Neuronal stem cell (in vitro differentiated cells): ENCODE results near the gene S1PR3.

Experiments
- DNase-seq: peaks from one replicate; pipeline ENCODE4 v3.0.0-alpha.2; 2013; ENCODE audit warnings: low spot score
- H2AFZ ChIP-seq: one replicate; pipeline ENCODE4 v1.6.1; 2013; ENCODE audit warnings: mild to moderate bottlenecking, low read length, inconsistent platforms
- H2AK5ac ChIP-seq: 2 replicates; pipeline ENCODE4 v1.6.1; 2013; ENCODE audit warnings: low read depth, mild to moderate bottlenecking, inconsistent platforms, low read length, moderate library complexity, mixed read lengths
- H2BK120ac ChIP-seq: 2 replicates; pipeline ENCODE4 v1.6.1; 2013; ENCODE audit warnings: low read depth, mild to moderate bottlenecking, inconsistent platforms, low read length, moderate library complexity, mixed read lengths
- H2BK12ac ChIP-seq: one replicate; pipeline ENCODE4 v1.6.1; 2013; ENCODE audit warnings: low read length, inconsistent platforms
- H2BK15ac ChIP-seq: 2 replicates; pipeline ENCODE4 v1.6.1; 2013; ENCODE audit warnings: mild to moderate bottlenecking, low read length, inconsistent platforms, mixed read lengths
- H2BK5ac ChIP-seq: one replicate; pipeline ENCODE4 v1.6.1; 2013; ENCODE audit warnings: inconsistent platforms, mild to moderate bottlenecking, low read length, moderate library complexity
- H3K14ac ChIP-seq: one replicate; pipeline ENCODE4 v1.6.1; 2013; ENCODE audit warnings: low read length, inconsistent platforms
- H3K18ac ChIP-seq: 2 replicates; pipeline ENCODE4 v1.6.1; 2013; ENCODE audit warnings: low read length, inconsistent platforms
- H3K23ac ChIP-seq: 2 replicates; pipeline ENCODE4 v1.6.1; 2013; ENCODE audit warnings: low read depth, mild to moderate bottlenecking, mixed read lengths, low read length, inconsistent platforms; ENCODE audit not compliant: poor library complexity
- H3K27ac ChIP-seq: replicated peaks from 3 replicates; pipeline ENCODE4 v1.5.1; 2013; ENCODE audit warnings: low read length, inconsistent platforms
- H3K27me3 ChIP-seq, 3 experiments: 2 replicates each; pipeline ENCODE4 v1.6.1; 2013; ENCODE audit warnings: low read length in 3 of 3, mild to moderate bottlenecking in 2 of 3, inconsistent platforms in 1 of 3, low read depth in 1 of 3, mixed read lengths in 1 of 3, moderate library complexity in 1 of 3; ENCODE audit not compliant: control insufficient read depth in 3 of 3, insufficient read depth in 3 of 3
- H3K36me3 ChIP-seq, 2 donors: replicated peaks in 1 of 2; 2 replicates each; pipeline ENCODE4 v1.6.1; 2013; ENCODE audit warnings: low read length in 2 of 2; ENCODE audit not compliant: control insufficient read depth in 2 of 2, insufficient read depth in 2 of 2
- H3K4ac ChIP-seq: 2 replicates; pipeline ENCODE4 v1.6.1; 2013; ENCODE audit warnings: inconsistent platforms, mild to moderate bottlenecking, low read length, moderate library complexity
- H3K4me1 ChIP-seq, 2 donors: 1 replicate in 1 of 2; 2 replicates in 1 of 2; pipeline ENCODE4 v1.6.1; 2013; ENCODE audit warnings: low read length in 2 of 2, low read depth in 1 of 2; ENCODE audit not compliant: control insufficient read depth in 2 of 2, insufficient read depth in 1 of 2
- H3K4me2 ChIP-seq: one replicate; pipeline ENCODE4 v1.6.1; 2013; ENCODE audit warnings: mild to moderate bottlenecking, low read length, inconsistent platforms; ENCODE audit not compliant: insufficient read depth, poor library complexity, severe bottlenecking
- H3K4me3 ChIP-seq, 2 donors: 2 replicates each; pipeline ENCODE4 v1.5.1; 2013; ENCODE audit warnings: low read length in 2 of 2, mild to moderate bottlenecking in 2 of 2, inconsistent platforms in 1 of 2, moderate library complexity in 1 of 2
- H3K79me1 ChIP-seq: one replicate; pipeline ENCODE4 v1.6.1; 2013; ENCODE audit warnings: low read depth, mild to moderate bottlenecking, inconsistent platforms, low read length, moderate library complexity
- H3K9ac ChIP-seq: one replicate; pipeline ENCODE4 v1.6.1; 2013; ENCODE audit warnings: mild to moderate bottlenecking, low read depth, low read length, inconsistent platforms; ENCODE audit not compliant: poor library complexity
- H3K9me3 ChIP-seq, 2 donors: replicated peaks in 1 of 2; 2 replicates each; pipeline versions ENCODE3 to v1.6.1; 2013; ENCODE audit warnings: low read length in 2 of 2, mild to moderate bottlenecking in 2 of 2, inconsistent platforms in 1 of 2, low read depth in 1 of 2, mixed read lengths in 1 of 2, moderate library complexity in 1 of 2; ENCODE audit not compliant: control insufficient read depth in 2 of 2, insufficient read depth in 1 of 2
- H4K8ac ChIP-seq: one replicate; pipeline ENCODE4 v1.6.1; 2013; ENCODE audit warnings: low read depth, mild to moderate bottlenecking, inconsistent platforms, low read length, moderate library complexity
- H4K91ac ChIP-seq: one replicate; pipeline ENCODE4 v1.6.1; 2013; ENCODE audit warnings: low read length, low read depth, mild to moderate bottlenecking, inconsistent platforms; ENCODE audit not compliant: poor library complexity
- WGBS, 2 donors: extraction: QIAGEN DNeasy Blood & Tissue Kit; methylation state at CpG; one replicate each; pipeline ENCODE4 v1.1.7; 2013; ENCODE audit warnings: missing lambda C conversion rate in 2 of 2, mixed read lengths in 1 of 2; ENCODE audit not compliant: insufficient read length in 2 of 2, insufficient replicate concordance in 1 of 2; ENCODE audit errors: extremely low coverage in 2 of 2; 5-methylcytosine and 5-hydroxymethylcytosine counted together

Gene S1PR3

GRCh38 chr9:89048616-89049015, 57.3 kb downstream of the S1PR3 start:
- Histone ChIP-seq H3K9ac (no peak overlapping the region), H3K4me1 (no peaks in the 10 kb centered on the region), H2AK5ac (no peak overlapping the region), H2BK15ac (no peak overlapping the region), H4K8ac (no peak overlapping the region), H3K18ac (no peak overlapping the region), H3K27ac (no peak overlapping the region), H3K9me3 (peaks cover 0 to 1% of the 10 kb centered on the region in 2 donors), H2BK120ac (no peak overlapping the region), H2BK12ac (no peak overlapping the region), H4K91ac (no peak overlapping the region), H3K23ac (no peak overlapping the region), H2BK5ac (no peak overlapping the region), H3K4me3 (no peak overlapping the region), H3K79me1 (no peaks in the 10 kb centered on the region), H3K4me2 (no peak overlapping the region), H3K27me3 (no peaks in the 10 kb centered on the region), H3K36me3 (peaks cover 5 to 95% of the 10 kb centered on the region in 2 donors), H3K14ac (no peak overlapping the region), H2AFZ (no peak overlapping the region), H3K4ac (no peak overlapping the region)
- no CpG with 5 or more reads among the region's 11 CpGs for WGBS, 2 donors
- no peak for DNase-seq

DNA sequence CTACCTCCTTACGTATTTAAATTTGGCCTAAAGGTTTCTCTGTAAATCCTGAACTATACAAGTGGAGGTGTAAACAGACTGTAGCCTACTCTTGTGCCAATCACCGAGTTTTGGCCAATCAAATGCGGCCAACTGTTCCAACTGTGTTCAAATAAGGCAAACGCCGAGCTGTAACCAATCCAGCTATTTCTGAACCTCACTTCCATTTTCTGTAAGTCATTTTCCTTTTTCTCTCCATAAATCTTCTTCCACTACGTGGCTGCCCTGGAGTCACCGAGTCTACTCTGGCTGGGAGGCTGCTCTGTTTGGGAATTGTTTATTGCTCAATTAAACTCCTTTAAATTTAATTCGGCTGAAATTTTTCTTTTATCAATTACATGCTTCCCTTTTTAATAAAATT, 58.4 kb downstream of the S1PR3 start:
- Histone ChIP-seq H3K18ac (no peak overlapping the region), H3K79me1 (no peaks in the 10 kb centered on the region), H3K36me3 (peaks cover 5 to 94% of the 10 kb centered on the region in 2 donors), H3K4me2 (no peak overlapping the region), H3K27me3 (no peaks in the 10 kb centered on the region), H4K8ac (no peak overlapping the region), H2AK5ac (no peak overlapping the region), H2BK15ac (no peak overlapping the region), H3K23ac (no peak overlapping the region), H2AFZ (no peak overlapping the region), H3K4ac (no peak overlapping the region), H2BK12ac (no peak overlapping the region), H3K27ac (no peak overlapping the region), H3K4me1 (peaks cover 0 to 2% of the 10 kb centered on the region in 2 donors), H4K91ac (no peak overlapping the region), H2BK120ac (no peak overlapping the region), H3K4me3 (no peak overlapping the region), H3K14ac (no peak overlapping the region), H3K9me3 (peaks cover 0 to 1% of the 10 kb centered on the region in 2 donors), H2BK5ac (no peak overlapping the region), H3K9ac (no peak overlapping the region)
- no peak for DNase-seq
- no CpG with 5 or more reads among the region's 8 CpGs for WGBS, 2 donors

DNA sequence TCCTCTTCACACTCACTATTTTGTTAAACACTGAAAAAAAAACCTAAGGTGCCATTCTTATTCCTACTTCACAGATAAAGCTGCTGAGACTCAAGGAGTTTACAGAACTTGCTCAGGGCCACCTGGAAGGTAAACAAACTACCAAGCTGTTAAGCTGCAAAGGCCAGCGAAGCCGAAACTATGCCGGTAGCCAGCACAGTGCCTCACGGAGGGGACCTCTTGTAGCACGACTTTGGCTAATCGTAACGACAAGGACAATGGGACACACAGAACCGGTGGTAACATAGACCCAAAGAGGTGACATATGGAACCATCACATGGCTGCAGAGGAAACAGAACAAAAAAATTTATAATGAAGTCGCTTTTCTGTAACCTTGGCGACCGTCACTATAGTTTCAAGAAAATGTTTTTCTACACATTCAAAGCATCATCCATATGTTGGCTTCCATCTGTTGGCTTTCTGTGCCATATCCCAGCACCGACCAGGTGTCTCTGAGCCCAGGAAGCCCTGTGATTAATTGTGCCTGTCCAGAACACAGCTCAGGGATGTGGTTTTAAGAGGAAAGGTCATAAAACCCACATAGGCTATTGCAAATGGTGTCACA, 60.3 kb downstream of the S1PR3 start:
- H3K27me3 ChIP-seq: no peaks in the 10 kb centered on the region
- H3K79me1 ChIP-seq: no peaks in the 10 kb centered on the region
- H2BK120ac ChIP-seq: no peak overlapping the region
- H3K23ac ChIP-seq: no peak overlapping the region
- H3K4me2 ChIP-seq: no peak overlapping the region
- no peak overlapping the region for H4K91ac ChIP-seq
- H2BK5ac ChIP-seq: no peak overlapping the region
- WGBS, 2 donors: no CpG with 5 or more reads among the region's 12 CpGs
- no peaks in the 10 kb centered on the region for H3K9me3 ChIP-seq
- H2AK5ac ChIP-seq: no peak overlapping the region
- H3K4me3 ChIP-seq: no peak overlapping the region
- peaks cover 2 to 82% of the 10 kb centered on the region in 2 donors for H3K36me3 ChIP-seq
- no peak overlapping the region for H2AFZ ChIP-seq
- H3K9ac ChIP-seq: no peak overlapping the region
- peak overlapping the region; percentile 85 for H3K14ac ChIP-seq
- no peak overlapping the region for H2BK15ac ChIP-seq
- peaks cover 0 to 5% of the 10 kb centered on the region in 2 donors for H3K4me1 ChIP-seq
- no peak for DNase-seq
- H2BK12ac ChIP-seq: no peak overlapping the region
- H3K27ac ChIP-seq: no peak overlapping the region
- no peak overlapping the region for H4K8ac ChIP-seq
- no peak overlapping the region for H3K4ac ChIP-seq
- no peak overlapping the region for H3K18ac ChIP-seq

GRCh38 chr9:89052470-89053097, 61.3 kb downstream of the S1PR3 start:
- H3K4me1 ChIP-seq: peaks cover 0 to 5% of the 10 kb centered on the region in 2 donors
- H3K9ac ChIP-seq: no peak overlapping the region
- H3K14ac ChIP-seq: no peak overlapping the region
- no peak overlapping the region for H2BK12ac ChIP-seq
- no peaks in the 10 kb centered on the region for H3K79me1 ChIP-seq
- H3K9me3 ChIP-seq: no peaks in the 10 kb centered on the region
- H3K27ac ChIP-seq: no peak overlapping the region
- no peak for DNase-seq
- H2BK15ac ChIP-seq: no peak overlapping the region
- no peak overlapping the region for H3K18ac ChIP-seq
- H4K8ac ChIP-seq: no peak overlapping the region
- H2AK5ac ChIP-seq: no peak overlapping the region
- H3K4me3 ChIP-seq: no peak overlapping the region
- H3K4me2 ChIP-seq: no peak overlapping the region
- H3K27me3 ChIP-seq: no peaks in the 10 kb centered on the region
- no peak overlapping the region for H2BK5ac ChIP-seq
- H2AFZ ChIP-seq: no peak overlapping the region
- H2BK120ac ChIP-seq: no peak overlapping the region
- H4K91ac ChIP-seq: no peak overlapping the region
- H3K4ac ChIP-seq: no peak overlapping the region
- peaks cover 2 to 82% of the 10 kb centered on the region in 2 donors for H3K36me3 ChIP-seq
- WGBS, 2 donors: no CpG with 5 or more reads among the region's 6 CpGs
- no peak overlapping the region for H3K23ac ChIP-seq
